Measurements from ENCODE around the gene GNAL.

The GNAL gene

DNA sequence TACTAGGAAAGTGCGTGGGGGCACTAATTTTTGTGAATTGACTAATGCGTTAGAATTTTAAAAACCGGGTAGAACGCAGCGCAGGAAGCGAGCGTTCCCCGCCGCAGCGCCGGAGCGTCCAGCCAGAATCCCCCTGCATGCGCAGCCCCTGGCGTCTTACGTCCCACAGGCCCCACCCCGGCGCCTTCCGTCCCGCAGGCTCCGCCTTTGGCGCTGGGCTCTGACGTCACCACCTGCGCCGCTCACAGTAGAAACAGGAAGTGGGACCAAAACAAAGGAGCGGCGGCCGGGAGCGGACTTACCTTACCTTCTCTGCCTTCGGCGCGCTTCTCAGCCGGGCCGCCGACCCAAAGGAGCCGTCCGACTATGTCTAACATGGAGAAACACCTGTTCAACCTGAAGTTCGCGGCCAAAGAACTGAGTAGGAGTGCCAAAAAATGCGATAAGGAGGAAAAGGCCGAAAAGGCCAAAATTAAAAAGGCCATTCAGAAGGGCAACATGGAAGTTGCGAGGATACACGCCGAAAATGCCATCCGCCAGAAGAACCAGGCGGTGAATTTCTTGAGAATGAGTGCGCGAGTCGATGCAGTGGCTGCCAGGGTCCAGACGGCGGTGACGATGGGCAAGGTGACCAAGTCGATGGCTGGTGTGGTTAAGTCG lies 162.2 kb downstream of the GNAL start, which contains the start of gene CHMP1B (continued):
- TF ChIP-seq, protein P1, sequence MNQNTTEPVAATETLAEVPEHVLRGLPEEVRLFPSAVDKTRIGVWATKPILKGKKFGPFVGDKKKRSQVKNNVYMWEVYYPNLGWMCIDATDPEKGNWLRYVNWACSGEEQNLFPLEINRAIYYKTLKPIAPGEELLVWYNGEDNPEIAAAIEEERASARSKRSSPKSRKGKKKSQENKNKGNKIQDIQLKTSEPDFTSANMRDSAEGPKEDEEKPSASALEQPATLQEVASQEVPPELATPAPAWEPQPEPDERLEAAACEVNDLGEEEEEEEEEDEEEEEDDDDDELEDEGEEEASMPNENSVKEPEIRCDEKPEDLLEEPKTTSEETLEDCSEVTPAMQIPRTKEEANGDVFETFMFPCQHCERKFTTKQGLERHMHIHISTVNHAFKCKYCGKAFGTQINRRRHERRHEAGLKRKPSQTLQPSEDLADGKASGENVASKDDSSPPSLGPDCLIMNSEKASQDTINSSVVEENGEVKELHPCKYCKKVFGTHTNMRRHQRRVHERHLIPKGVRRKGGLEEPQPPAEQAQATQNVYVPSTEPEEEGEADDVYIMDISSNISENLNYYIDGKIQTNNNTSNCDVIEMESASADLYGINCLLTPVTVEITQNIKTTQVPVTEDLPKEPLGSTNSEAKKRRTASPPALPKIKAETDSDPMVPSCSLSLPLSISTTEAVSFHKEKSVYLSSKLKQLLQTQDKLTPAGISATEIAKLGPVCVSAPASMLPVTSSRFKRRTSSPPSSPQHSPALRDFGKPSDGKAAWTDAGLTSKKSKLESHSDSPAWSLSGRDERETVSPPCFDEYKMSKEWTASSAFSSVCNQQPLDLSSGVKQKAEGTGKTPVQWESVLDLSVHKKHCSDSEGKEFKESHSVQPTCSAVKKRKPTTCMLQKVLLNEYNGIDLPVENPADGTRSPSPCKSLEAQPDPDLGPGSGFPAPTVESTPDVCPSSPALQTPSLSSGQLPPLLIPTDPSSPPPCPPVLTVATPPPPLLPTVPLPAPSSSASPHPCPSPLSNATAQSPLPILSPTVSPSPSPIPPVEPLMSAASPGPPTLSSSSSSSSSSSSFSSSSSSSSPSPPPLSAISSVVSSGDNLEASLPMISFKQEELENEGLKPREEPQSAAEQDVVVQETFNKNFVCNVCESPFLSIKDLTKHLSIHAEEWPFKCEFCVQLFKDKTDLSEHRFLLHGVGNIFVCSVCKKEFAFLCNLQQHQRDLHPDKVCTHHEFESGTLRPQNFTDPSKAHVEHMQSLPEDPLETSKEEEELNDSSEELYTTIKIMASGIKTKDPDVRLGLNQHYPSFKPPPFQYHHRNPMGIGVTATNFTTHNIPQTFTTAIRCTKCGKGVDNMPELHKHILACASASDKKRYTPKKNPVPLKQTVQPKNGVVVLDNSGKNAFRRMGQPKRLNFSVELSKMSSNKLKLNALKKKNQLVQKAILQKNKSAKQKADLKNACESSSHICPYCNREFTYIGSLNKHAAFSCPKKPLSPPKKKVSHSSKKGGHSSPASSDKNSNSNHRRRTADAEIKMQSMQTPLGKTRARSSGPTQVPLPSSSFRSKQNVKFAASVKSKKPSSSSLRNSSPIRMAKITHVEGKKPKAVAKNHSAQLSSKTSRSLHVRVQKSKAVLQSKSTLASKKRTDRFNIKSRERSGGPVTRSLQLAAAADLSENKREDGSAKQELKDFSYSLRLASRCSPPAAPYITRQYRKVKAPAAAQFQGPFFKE (tag by site-specific recombination; IDR thresholded peaks at IDR 0.05; ENCODE audit: borderline replicate concordance): no peak
- TF ChIP-seq ZNF324 (tag by site-specific recombination; IDR thresholded peaks at IDR 0.05) (peak; percentile 63; the same call in 1 of the 2 replicates), SP7 (tag by site-specific recombination; IDR thresholded peaks at IDR 0.05) (peak; percentile 68), ZNF549 (tag by site-specific recombination; IDR thresholded peaks at IDR 0.05) (no peak), ZSCAN16 (tag by site-specific recombination; IDR thresholded peaks at IDR 0.05) (no peak), MZF1 (tag by site-specific recombination; IDR thresholded peaks at IDR 0.05; ENCODE audit: borderline replicate concordance) (peak; percentile 44; the same call in 1 of the 2 replicates), ZNF654 (tag by site-specific recombination; IDR thresholded peaks at IDR 0.05; ENCODE audit: low read depth) (no peak), REPIN1 (tag by site-specific recombination; IDR thresholded peaks at IDR 0.05; ENCODE audit: low read depth) (no peak), ZNF155 (tag by site-specific recombination; IDR thresholded peaks at IDR 0.05) (no peak), ZNF23 (tag by site-specific recombination; IDR thresholded peaks at IDR 0.05; ENCODE audit: borderline replicate concordance) (no peak), ZNF354C (tag by site-specific recombination; IDR thresholded peaks at IDR 0.05; ENCODE audit: borderline replicate concordance, low read depth) (no peak), EGR2 (tag by site-specific recombination; IDR thresholded peaks at IDR 0.05; ENCODE audit: low read depth) (no peak), ZNF544 (tag by site-specific recombination; IDR thresholded peaks at IDR 0.05) (no peak), ZNF626 (tag by site-specific recombination; IDR thresholded peaks at IDR 0.05) (no peak), ZFP37 (tag by site-specific recombination; IDR thresholded peaks at IDR 0.05) (peak; percentile 42; the same call in 1 of the 2 replicates), ZFP41 (tag by site-specific recombination; IDR thresholded peaks at IDR 0.05; ENCODE audit: borderline replicate concordance) (no peak), KLF8 (tag by site-specific recombination; IDR thresholded peaks at IDR 0.05) (peak; percentile 84; the same call in 1 of the 2 replicates), ZNF610 (tag by site-specific recombination; IDR thresholded peaks at IDR 0.05; ENCODE audit: borderline replicate concordance) (peak; percentile 93; the same call in 1 of the 2 replicates), ZNF366 (tag by site-specific recombination; conservative IDR thresholded peaks at IDR 0.05) (no peak), SP3 (tag by site-specific recombination; IDR thresholded peaks at IDR 0.05) (peak; percentile 92), HOXA7 (CRISPR knock-in tag; IDR thresholded peaks at IDR 0.05; ENCODE audit: borderline replicate concordance) (no peak), ZNF658 (tag by site-specific recombination; IDR thresholded peaks at IDR 0.05) (no peak), ZSCAN30 (tag by site-specific recombination; IDR thresholded peaks at IDR 0.05) (peak; percentile 44; the same call in 1 of the 2 replicates), ZNF133 (tag by site-specific recombination; IDR thresholded peaks at IDR 0.05) (no peak), ZNF121 (tag by site-specific recombination; IDR thresholded peaks at IDR 0.05) (no peak)
- TF ChIP-seq, protein P2, sequence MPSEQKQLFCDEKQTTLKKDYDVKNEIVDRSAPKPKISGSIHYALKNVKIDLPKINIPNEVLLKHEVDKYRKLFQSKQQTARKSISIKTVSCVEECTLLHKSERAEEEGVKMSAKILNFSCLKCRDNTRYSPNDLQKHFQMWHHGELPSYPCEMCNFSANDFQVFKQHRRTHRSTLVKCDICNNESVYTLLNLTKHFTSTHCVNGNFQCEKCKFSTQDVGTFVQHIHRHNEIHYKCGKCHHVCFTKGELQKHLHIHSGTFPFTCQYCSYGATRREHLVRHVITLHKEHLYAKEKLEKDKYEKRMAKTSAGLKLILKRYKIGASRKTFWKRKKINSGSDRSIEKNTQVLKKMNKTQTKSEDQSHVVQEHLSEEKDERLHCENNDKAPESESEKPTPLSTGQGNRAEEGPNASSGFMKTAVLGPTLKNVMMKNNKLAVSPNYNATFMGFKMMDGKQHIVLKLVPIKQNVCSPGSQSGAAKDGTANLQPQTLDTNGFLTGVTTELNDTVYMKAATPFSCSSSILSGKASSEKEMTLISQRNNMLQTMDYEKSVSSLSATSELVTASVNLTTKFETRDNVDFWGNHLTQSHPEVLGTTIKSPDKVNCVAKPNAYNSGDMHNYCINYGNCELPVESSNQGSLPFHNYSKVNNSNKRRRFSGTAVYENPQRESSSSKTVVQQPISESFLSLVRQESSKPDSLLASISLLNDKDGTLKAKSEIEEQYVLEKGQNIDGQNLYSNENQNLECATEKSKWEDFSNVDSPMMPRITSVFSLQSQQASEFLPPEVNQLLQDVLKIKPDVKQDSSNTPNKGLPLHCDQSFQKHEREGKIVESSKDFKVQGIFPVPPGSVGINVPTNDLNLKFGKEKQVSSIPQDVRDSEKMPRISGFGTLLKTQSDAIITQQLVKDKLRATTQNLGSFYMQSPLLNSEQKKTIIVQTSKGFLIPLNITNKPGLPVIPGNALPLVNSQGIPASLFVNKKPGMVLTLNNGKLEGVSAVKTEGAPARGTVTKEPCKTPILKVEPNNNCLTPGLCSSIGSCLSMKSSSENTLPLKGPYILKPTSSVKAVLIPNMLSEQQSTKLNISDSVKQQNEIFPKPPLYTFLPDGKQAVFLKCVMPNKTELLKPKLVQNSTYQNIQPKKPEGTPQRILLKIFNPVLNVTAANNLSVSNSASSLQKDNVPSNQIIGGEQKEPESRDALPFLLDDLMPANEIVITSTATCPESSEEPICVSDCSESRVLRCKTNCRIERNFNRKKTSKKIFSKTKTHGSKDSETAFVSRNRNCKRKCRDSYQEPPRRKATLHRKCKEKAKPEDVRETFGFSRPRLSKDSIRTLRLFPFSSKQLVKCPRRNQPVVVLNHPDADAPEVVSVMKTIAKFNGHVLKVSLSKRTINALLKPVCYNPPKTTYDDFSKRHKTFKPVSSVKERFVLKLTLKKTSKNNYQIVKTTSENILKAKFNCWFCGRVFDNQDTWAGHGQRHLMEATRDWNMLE (tag by site-specific recombination; conservative IDR thresholded peaks at IDR 0.05; ENCODE audit: low read depth): no peak
- TF ChIP-seq, protein P3, sequence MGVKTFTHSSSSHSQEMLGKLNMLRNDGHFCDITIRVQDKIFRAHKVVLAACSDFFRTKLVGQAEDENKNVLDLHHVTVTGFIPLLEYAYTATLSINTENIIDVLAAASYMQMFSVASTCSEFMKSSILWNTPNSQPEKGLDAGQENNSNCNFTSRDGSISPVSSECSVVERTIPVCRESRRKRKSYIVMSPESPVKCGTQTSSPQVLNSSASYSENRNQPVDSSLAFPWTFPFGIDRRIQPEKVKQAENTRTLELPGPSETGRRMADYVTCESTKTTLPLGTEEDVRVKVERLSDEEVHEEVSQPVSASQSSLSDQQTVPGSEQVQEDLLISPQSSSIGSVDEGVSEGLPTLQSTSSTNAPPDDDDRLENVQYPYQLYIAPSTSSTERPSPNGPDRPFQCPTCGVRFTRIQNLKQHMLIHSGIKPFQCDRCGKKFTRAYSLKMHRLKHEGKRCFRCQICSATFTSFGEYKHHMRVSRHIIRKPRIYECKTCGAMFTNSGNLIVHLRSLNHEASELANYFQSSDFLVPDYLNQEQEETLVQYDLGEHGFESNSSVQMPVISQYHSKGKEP (tag by site-specific recombination; IDR thresholded peaks at IDR 0.05): peak; percentile 26; the same call in 1 of the 2 replicates

All from HEK293 (cell line).